GM20000 (cell line): ENCODE results near the gene ANKRD26.

Source experiments
- DNase-seq: peaks from one replicate; pipeline ENCODE4 v3.0.0; 2012; ENCODE audit warnings: low spot score
- TF ChIP-seq, protein P1 (sequence below): IDR thresholded peaks from 2 replicates; pipeline ENCODE4 v1.5.1; 2012; ENCODE audit warnings: mild to moderate bottlenecking, control low read depth; ENCODE audit errors: extremely low read depth, missing control alignments

The ANKRD26 gene

GRCh38 chr10:26981232-26981824 lies 119.0 kb downstream of the ANKRD26 start:
- TF ChIP-seq, protein P1, sequence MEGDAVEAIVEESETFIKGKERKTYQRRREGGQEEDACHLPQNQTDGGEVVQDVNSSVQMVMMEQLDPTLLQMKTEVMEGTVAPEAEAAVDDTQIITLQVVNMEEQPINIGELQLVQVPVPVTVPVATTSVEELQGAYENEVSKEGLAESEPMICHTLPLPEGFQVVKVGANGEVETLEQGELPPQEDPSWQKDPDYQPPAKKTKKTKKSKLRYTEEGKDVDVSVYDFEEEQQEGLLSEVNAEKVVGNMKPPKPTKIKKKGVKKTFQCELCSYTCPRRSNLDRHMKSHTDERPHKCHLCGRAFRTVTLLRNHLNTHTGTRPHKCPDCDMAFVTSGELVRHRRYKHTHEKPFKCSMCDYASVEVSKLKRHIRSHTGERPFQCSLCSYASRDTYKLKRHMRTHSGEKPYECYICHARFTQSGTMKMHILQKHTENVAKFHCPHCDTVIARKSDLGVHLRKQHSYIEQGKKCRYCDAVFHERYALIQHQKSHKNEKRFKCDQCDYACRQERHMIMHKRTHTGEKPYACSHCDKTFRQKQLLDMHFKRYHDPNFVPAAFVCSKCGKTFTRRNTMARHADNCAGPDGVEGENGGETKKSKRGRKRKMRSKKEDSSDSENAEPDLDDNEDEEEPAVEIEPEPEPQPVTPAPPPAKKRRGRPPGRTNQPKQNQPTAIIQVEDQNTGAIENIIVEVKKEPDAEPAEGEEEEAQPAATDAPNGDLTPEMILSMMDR: no peak
- no peak for DNase-seq

GRCh38 chr10:26978519-26978918 lies 121.8 kb downstream of the ANKRD26 start:
- TF ChIP-seq, protein P1: no peak
- DNase-seq: no peak

- DNase-seq: no peak
- TF ChIP-seq, protein P1: no peak
Observed at GRCh38 chr10:26977635-26978034, 122.7 kb downstream of the ANKRD26 start.

- peak; percentile 23 for DNase-seq
- TF ChIP-seq, protein P1: no peak
Observed at GRCh38 chr10:26970667-26971066, 129.6 kb downstream of the ANKRD26 start.

- DNase-seq: peak; percentile 45
Observed at GRCh38 chr10:26969145-26969926, 131.0 kb downstream of the ANKRD26 start.

GRCh38 chr10:26962835-26963234 lies 137.5 kb downstream of the ANKRD26 start:
- TF ChIP-seq, protein P1: no peak
- DNase-seq: no peak

More at GRCh38 chr10:26969145-26969926, 131.0 kb downstream of the ANKRD26 start:
- TF ChIP-seq, protein P1: no peak

GRCh38 chr10:26960308-26960707 lies 140.0 kb downstream of the ANKRD26 start:
- TF ChIP-seq, protein P1: no peak
- no peak for DNase-seq
